ENCODE measurements around the gene TMUB1. TPM values are rescaled to one million over a fixed set of nuclear protein-coding genes. Genes with fewer than 3 reads are reported as not detected.

Gene TMUB1
- total RNA-seq, 1 experiment from 2014 or later: 45.4 TPM

DNA sequence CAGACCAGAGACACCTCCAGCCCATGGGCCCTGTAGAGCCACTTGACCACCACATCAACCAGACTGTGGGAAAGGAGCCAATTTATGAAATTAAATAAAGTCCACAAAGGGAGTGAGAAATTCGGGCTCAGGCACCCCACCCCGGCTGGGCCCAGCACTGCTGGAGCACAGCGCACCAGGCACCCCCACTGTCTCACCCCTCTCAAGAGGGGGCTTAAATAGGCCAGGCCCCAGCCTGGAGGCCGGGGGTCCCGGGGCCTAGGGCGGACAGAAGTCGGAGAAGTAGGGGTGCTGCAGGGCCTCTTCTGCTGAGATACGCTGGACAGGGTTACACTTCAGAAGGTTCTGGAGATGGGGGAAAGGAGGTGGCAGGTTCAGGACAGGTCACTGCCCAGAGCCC lies 29.5 kb downstream of the TMUB1 start:
- Histone ChIP-seq H3K23me2 (ENCODE audit: insufficient read length, low read depth, low read length, poor library complexity, severe bottlenecking) (peaks cover 16% of the 10 kb centered on the region), H2BK5ac (ENCODE audit: insufficient read length, low read length) (no peak overlapping the region), H3K18ac (ENCODE audit: insufficient read length, low read depth, low read length) (no peak overlapping the region), H4K20me1 (ENCODE audit: control insufficient read depth, insufficient read depth, insufficient read length) (no peaks in the 10 kb centered on the region), H2AFZ (ENCODE audit: low read length) (no peak overlapping the region), H3K9ac (ENCODE audit: extremely low read depth, insufficient read length, low read length) (no peak overlapping the region), H2BK15ac (ENCODE audit: low read depth, low read length) (no peak overlapping the region), H3K79me2 (ENCODE audit: insufficient read depth, low read length) (no peaks in the 10 kb centered on the region), H3K27me3 (ENCODE audit: insufficient read depth, low read length) (peaks cover 6% of the 10 kb centered on the region; the same call in 1 of the 2 replicates), H3K79me1 (ENCODE audit: insufficient read depth, low read depth, low read length, poor library complexity, severe bottlenecking) (no peaks in the 10 kb centered on the region), H3K14ac (ENCODE audit: insufficient read depth, low read length) (no peak overlapping the region), H2BK20ac (ENCODE audit: low read depth, low read length, poor library complexity, severe bottlenecking) (no peak overlapping the region), H3K56ac (ENCODE audit: insufficient read length, low read depth, low read length) (no peak overlapping the region), H2BK12ac (ENCODE audit: insufficient read length, low read depth, low read length) (no peak overlapping the region), H4K5ac (ENCODE audit: insufficient read length, low read depth, low read length) (no peak overlapping the region), H2BK120ac (ENCODE audit: low read depth, low read length, poor library complexity, severe bottlenecking) (no peak overlapping the region), H3K23ac (ENCODE audit: insufficient read length, low read depth, low read length) (no peak overlapping the region), H4K91ac (ENCODE audit: insufficient read length, low read depth, low read length) (no peak overlapping the region), H3K9me3 (ENCODE audit: control insufficient read depth, low read depth, low read length) (no peaks in the 10 kb centered on the region), H4K8ac (replicated peaks; ENCODE audit: insufficient read length, low read depth, low read length) (no peak overlapping the region), H3T11ph (ENCODE audit: low read length) (no peak overlapping the region), H3K27ac (ENCODE audit: insufficient read length, low read depth, low read length) (no peak overlapping the region), H2AK5ac (ENCODE audit: insufficient read length, low read length) (no peak overlapping the region), H3K4me2 (ENCODE audit: insufficient read depth, insufficient read length, low read length) (no peak overlapping the region), H3K4me1 (ENCODE audit: insufficient read depth, low read length) (peaks cover under 1% of the 10 kb centered on the region; the same call in 1 of the 2 replicates), H3K4ac (ENCODE audit: low read depth, low read length) (no peak overlapping the region)
- Mint-ChIP-seq H3K27ac (no peak overlapping the region), H3K27me3 (ENCODE audit: low read depth) (peaks cover 58% of the 10 kb centered on the region), H3K4me3 (no peak overlapping the region), H3K36me3 (ENCODE audit: insufficient read depth in 1 of 3, low read depth in 3 of 3) (peaks cover 0 to 11% (median 0%) of the 10 kb centered on the region in 3 experiments; a peak in 3 of 7 replicates), H3K9me3 (no peaks in the 10 kb centered on the region; a peak in 1 of 5 replicates), H3K4me1 (peaks cover 17 to 24% of the 10 kb centered on the region in 2 experiments)
- WGBS (ENCODE audit: extremely low coverage, insufficient read length, low lambda C conversion rate): no CpG with 5 or more reads among the region's 8 CpGs
- TF ChIP-seq CTCF (conservative IDR thresholded peaks at IDR 0.05): no peak
- DNase-seq: no peak

Data from H9 (cell line).